ENCODE results near the gene MRPS5. TPM values are rescaled to one million over a fixed set of nuclear protein-coding genes. Genes with fewer than 3 reads are reported as not detected.
A peak's percentile ranks its signal among the peaks of the same experiment; 100 is the strongest.

MRPS5 gene
- total and polyA plus RNA-seq, 7 experiments from 2014 or later: 26.3 to 72.9 (median 41.5) TPM

GRCh38 chr2:95061119-95061512 lies 60.5 kb downstream of the MRPS5 start:
- Mint-ChIP-seq H3K4me3 (peak overlapping the region in 9 of 10 donors; percentile 41 to 81 (median 61)), H3K27ac (peak overlapping the region; percentile 28 to 95 (median 90)), H3K9me3 (peaks cover 0 to 2% (median 0%) of the 10 kb centered on the region in 11 donors), H3K36me3 (peaks cover 0 to 4% (median 0%) of the 10 kb centered on the region in 5 donors), H3K4me1 (peaks cover 33 to 71% (median 62%) of the 10 kb centered on the region in 7 donors), H3K27me3 (no peaks in the 10 kb centered on the region)
- peaks cover 0 to 34% of the 10 kb centered on the region in 2 donors for H3K4me1 ChIP-seq (ENCODE audit: control insufficient read depth in 2 of 2, insufficient read depth in 2 of 2, low read length in 2 of 2)
- no peak for DNase-seq
- ChIA-PET POLR2A (interaction anchor here (0.8 to 21.6 kb wide), 5 partner anchors 8 to 34 kb away, joined by 3 to 581 read pairs (median 74); partner anchors contain the start of gene MAL), CTCF (interaction anchor here (1.2 to 5.1 kb wide), 3 partner anchors 9 to 38 kb away, joined by 3 to 91 read pairs (median 30); no protein-coding TSS in a partner anchor)
- intact Hi-C loops (cut with micrococcal nuclease): no loop called here
- peak overlapping the region; percentile 68 for H3K27ac ChIP-seq (ENCODE audit: low read depth, low read length)
- H3K4me3 ChIP-seq (ENCODE audit: low read length): no peak overlapping the region
- ATAC-seq: no peak
- H3K9me3 ChIP-seq (ENCODE audit: control insufficient read depth in 2 of 3, low read length in 3 of 3): no peaks in the 10 kb centered on the region
- H3K27me3 ChIP-seq (ENCODE audit: control insufficient read depth in 2 of 2, insufficient read depth in 2 of 2, low read length in 2 of 2): no peaks in the 10 kb centered on the region
- H3K36me3 ChIP-seq (ENCODE audit: control insufficient read depth in 2 of 3, insufficient read depth in 3 of 3, low read length in 3 of 3): no peaks in the 10 kb centered on the region

GRCh38 chr2:95060446-95061118 lies 61.0 kb downstream of the MRPS5 start:
- H3K4me3 ChIP-seq (ENCODE audit: low read length): no peak overlapping the region
- peaks cover 39 to 76% (median 67%) of the 10 kb centered on the region in 7 donors for H3K4me1 Mint-ChIP-seq
- no peak overlapping the region for H3K27ac ChIP-seq (ENCODE audit: low read depth, low read length)
- ChIA-PET CTCF (interaction anchor here (1.2 to 5.1 kb wide), 3 partner anchors 8 to 37 kb away, joined by 3 to 91 read pairs (median 30); no protein-coding TSS in a partner anchor), POLR2A (interaction anchor here (4.5 to 21.6 kb wide), 3 partner anchors 7 to 34 kb away, joined by 74 to 581 read pairs (median 380); partner anchors contain the start of gene MAL)
- no peaks in the 10 kb centered on the region for H3K27me3 ChIP-seq (ENCODE audit: control insufficient read depth in 2 of 2, insufficient read depth in 2 of 2, low read length in 2 of 2)
- H3K27ac Mint-ChIP-seq: peak overlapping the region in 6 of 9 donors; percentile 47 to 95 (median 90)
- intact Hi-C loops (cut with micrococcal nuclease): no loop called here
- peak overlapping the region in 1 of 10 donors; percentile 81 for H3K4me3 Mint-ChIP-seq
- ATAC-seq: no peak
- H3K36me3 ChIP-seq (ENCODE audit: control insufficient read depth in 2 of 3, insufficient read depth in 3 of 3, low read length in 3 of 3): no peaks in the 10 kb centered on the region
- H3K27me3 Mint-ChIP-seq: no peaks in the 10 kb centered on the region
- peaks cover 0 to 2% (median 0%) of the 10 kb centered on the region in 11 donors for H3K9me3 Mint-ChIP-seq
- peak in 1 of 9 donors; percentile 12 for DNase-seq
- no peaks in the 10 kb centered on the region for H3K9me3 ChIP-seq (ENCODE audit: control insufficient read depth in 2 of 3, low read length in 3 of 3)
- peaks cover 0 to 9% (median 0%) of the 10 kb centered on the region in 5 donors for H3K36me3 Mint-ChIP-seq
- peaks cover 0 to 39% of the 10 kb centered on the region in 2 donors for H3K4me1 ChIP-seq (ENCODE audit: control insufficient read depth in 2 of 2, insufficient read depth in 2 of 2, low read length in 2 of 2)

GRCh38 chr2:95059656-95060370 lies 61.8 kb downstream of the MRPS5 start:
- H3K4me1 Mint-ChIP-seq: peaks cover 46 to 84% (median 75%) of the 10 kb centered on the region in 7 donors

GRCh38 chr2:95058989-95059641 lies 62.5 kb downstream of the MRPS5 start:
- no peaks in the 10 kb centered on the region for H3K36me3 ChIP-seq (ENCODE audit: control insufficient read depth in 2 of 3, insufficient read depth in 3 of 3, low read length in 3 of 3)
- Mint-ChIP-seq H3K4me3 (peak overlapping the region in 1 of 10 donors; percentile 27), H3K27ac (peak overlapping the region in 5 of 9 donors; percentile 29 to 71 (median 62)), H3K27me3 (no peaks in the 10 kb centered on the region), H3K9me3 (peaks cover 0 to 2% (median 0%) of the 10 kb centered on the region in 11 donors), H3K4me1 (peaks cover 45 to 84% (median 80%) of the 10 kb centered on the region in 7 donors), H3K36me3 (peaks cover 0 to 20% (median 3%) of the 10 kb centered on the region in 5 donors)
- ChIA-PET CTCF (interaction anchor here (0.5 to 8.9 kb wide), 2 partner anchors 17 kb away, joined by 3 to 163 read pairs; no protein-coding TSS in a partner anchor), POLR2A (interaction anchor here (1.0 to 21.6 kb wide), 4 partner anchors 9 to 32 kb away, joined by 3 to 581 read pairs (median 192); partner anchors contain the start of gene MAL)
- DNase-seq (peak in 1 of 9 donors; percentile 15), ATAC-seq (no peak)
- H3K4me3 ChIP-seq (ENCODE audit: low read length): no peak overlapping the region
- H3K9me3 ChIP-seq (ENCODE audit: control insufficient read depth in 2 of 3, low read length in 3 of 3): no peaks in the 10 kb centered on the region
- H3K27ac ChIP-seq (ENCODE audit: low read depth, low read length): no peak overlapping the region
- intact Hi-C loops (cut with micrococcal nuclease): no loop called here
- H3K4me1 ChIP-seq (ENCODE audit: control insufficient read depth in 2 of 2, insufficient read depth in 2 of 2, low read length in 2 of 2): peaks cover 0 to 53% of the 10 kb centered on the region in 2 donors
- no peaks in the 10 kb centered on the region for H3K27me3 ChIP-seq (ENCODE audit: control insufficient read depth in 2 of 2, insufficient read depth in 2 of 2, low read length in 2 of 2)

More at GRCh38 chr2:95059656-95060370, 61.8 kb downstream of the MRPS5 start:
- ChIA-PET CTCF (interaction anchor here (5.1 to 8.9 kb wide), 2 partner anchors 16 to 17 kb away, joined by 91 to 163 read pairs; no protein-coding TSS in a partner anchor), POLR2A (interaction anchor here (1.0 to 21.6 kb wide), 4 partner anchors 9 to 33 kb away, joined by 3 to 581 read pairs (median 192); partner anchors contain the start of gene MAL)
- Mint-ChIP-seq H3K27me3 (no peaks in the 10 kb centered on the region), H3K4me3 (no peak overlapping the region), H3K27ac (peak overlapping the region in 4 of 9 donors; percentile 23 to 68 (median 50)), H3K9me3 (peaks cover 0 to 2% (median 0%) of the 10 kb centered on the region in 11 donors), H3K36me3 (peaks cover 0 to 16% (median 0%) of the 10 kb centered on the region in 5 donors)
- Histone ChIP-seq H3K36me3 (ENCODE audit: control insufficient read depth in 2 of 3, insufficient read depth in 3 of 3, low read length in 3 of 3) (no peaks in the 10 kb centered on the region), H3K9me3 (ENCODE audit: control insufficient read depth in 2 of 3, low read length in 3 of 3) (no peaks in the 10 kb centered on the region), H3K27me3 (ENCODE audit: control insufficient read depth in 2 of 2, insufficient read depth in 2 of 2, low read length in 2 of 2) (no peaks in the 10 kb centered on the region), H3K27ac (ENCODE audit: low read depth, low read length) (no peak overlapping the region), H3K4me3 (ENCODE audit: low read length) (no peak overlapping the region), H3K4me1 (ENCODE audit: control insufficient read depth in 2 of 2, insufficient read depth in 2 of 2, low read length in 2 of 2) (peaks cover 0 to 47% of the 10 kb centered on the region in 2 donors)
- intact Hi-C loops (cut with micrococcal nuclease): no loop called here
- ATAC-seq: no peak
- peak in 1 of 9 donors; percentile 15 for DNase-seq

- no peaks in the 10 kb centered on the region for H3K36me3 ChIP-seq (ENCODE audit: control insufficient read depth in 2 of 3, insufficient read depth in 3 of 3, low read length in 3 of 3)
- ChIA-PET CTCF (interaction anchor here (0.5 to 8.9 kb wide), 3 partner anchors 16 to 36 kb away, joined by 3 to 163 read pairs (median 5); no protein-coding TSS in a partner anchor), POLR2A (interaction anchor here (0.9 to 21.6 kb wide), 4 partner anchors 7 to 32 kb away, joined by 3 to 581 read pairs (median 192); partner anchors contain the start of gene MAL)
- no peaks in the 10 kb centered on the region for H3K27me3 ChIP-seq (ENCODE audit: control insufficient read depth in 2 of 2, insufficient read depth in 2 of 2, low read length in 2 of 2)
- DNase-seq: no peak
- Mint-ChIP-seq H3K27ac (peak overlapping the region in 6 of 9 donors; percentile 51 to 72 (median 68)), H3K27me3 (no peaks in the 10 kb centered on the region), H3K4me3 (peak overlapping the region in 1 of 10 donors; percentile 18), H3K9me3 (peaks cover 0 to 2% (median 0%) of the 10 kb centered on the region in 11 donors), H3K36me3 (peaks cover 0 to 23% (median 9%) of the 10 kb centered on the region in 5 donors), H3K4me1 (peaks cover 44 to 84% (median 80%) of the 10 kb centered on the region in 7 donors)
- intact Hi-C loops (cut with micrococcal nuclease): no loop called here
- no peak overlapping the region for H3K4me3 ChIP-seq (ENCODE audit: low read length)
- peaks cover 0 to 59% of the 10 kb centered on the region in 2 donors for H3K4me1 ChIP-seq (ENCODE audit: control insufficient read depth in 2 of 2, insufficient read depth in 2 of 2, low read length in 2 of 2)
- no peaks in the 10 kb centered on the region for H3K9me3 ChIP-seq (ENCODE audit: control insufficient read depth in 2 of 3, low read length in 3 of 3)
- no peak for ATAC-seq
- no peak overlapping the region for H3K27ac ChIP-seq (ENCODE audit: low read depth, low read length)
Measured at GRCh38 chr2:95058466-95058988, 63.1 kb downstream of the MRPS5 start.
